Large intestine (tissue), 3 donors: ENCODE data around the gene PERCC1. TPM values are rescaled to one million over a fixed set of nuclear protein-coding genes. Genes with fewer than 3 reads are reported as not detected.
A peak's percentile ranks its signal among the peaks of the same experiment; 100 is the strongest.
"Not testable (repeated sequence)": the region's sequence is repeated elsewhere in the genome, so short reads cannot be mapped to it uniquely, and the experiment has no call there.

Source experiments
- DNase-seq, 2 donors: peaks; one replicate each; pipeline versions ENCODE4 v3.0.0 to v3.0.0-alpha.2; 2013
- H3K27ac ChIP-seq: one replicate; pipeline ENCODE4 v1.5.1; 2013; ENCODE audit warnings: low read length
- H3K27me3 ChIP-seq: 2 replicates; pipeline ENCODE4 v1.6.1; 2013; ENCODE audit warnings: low read length; ENCODE audit not compliant: control insufficient read depth, insufficient read depth
- H3K36me3 ChIP-seq: 2 replicates; pipeline ENCODE4 v1.6.1; 2013; ENCODE audit warnings: low read length; ENCODE audit not compliant: control insufficient read depth, insufficient read depth
- H3K4me1 ChIP-seq: one replicate; pipeline ENCODE4 v1.6.1; 2013; ENCODE audit warnings: low read length; ENCODE audit not compliant: control insufficient read depth, insufficient read depth
- H3K4me3 ChIP-seq: one replicate; pipeline ENCODE4 v1.5.1; 2013; ENCODE audit warnings: low read length
- H3K9me3 ChIP-seq: one replicate; pipeline ENCODE4 v1.6.1; 2013; ENCODE audit warnings: mild to moderate bottlenecking, low read depth, low read length, moderate library complexity; ENCODE audit not compliant: control insufficient read depth
- WGBS: methylation state at CpG from one replicate; pipeline ENCODE4 v1.1.5; 2013; ENCODE audit warnings: low lambda C conversion rate; ENCODE audit not compliant: insufficient coverage; 5-methylcytosine and 5-hydroxymethylcytosine counted together
- polyA plus RNA-seq: library from polyadenylated mRNA; unstranded; fragments of 120-200 nt; gene quantifications from one replicate; pipeline ENCODE4 v1.2.1, GENCODE V29; 2013

The PERCC1 gene
- polyA plus RNA-seq, 1 donor = 1.3 TPM

- not testable (repeated sequence) for H3K4me3 ChIP-seq, DNase-seq, H3K36me3 ChIP-seq, H3K27me3 ChIP-seq, H3K27ac ChIP-seq, H3K9me3 ChIP-seq
- H3K4me1 ChIP-seq = peaks cover 17% of the 10 kb centered on the region
- WGBS = 82% methylated on average over 1 of the region's 5 CpGs
These were observed 38.3 kb downstream of the PERCC1 start for GRCh38 chr16:1469141-1469540.

- Histone ChIP-seq H3K27me3 (no peaks in the 10 kb centered on the region), H3K4me1 (peaks cover 17% of the 10 kb centered on the region), H3K27ac (no peak overlapping the region), H3K9me3 (no peaks in the 10 kb centered on the region), H3K36me3 (peaks cover 5% of the 10 kb centered on the region), H3K4me3 (no peak overlapping the region)
- no peak for DNase-seq
- WGBS = 100% methylated on average over 1 of the region's 20 CpGs
These were observed 38.9 kb downstream of the PERCC1 start for GRCh38 chr16:1469693-1470201.

GRCh38 chr16:1470481-1471251, 39.8 kb downstream of the PERCC1 start:
- Histone ChIP-seq H3K27me3 (no peaks in the 10 kb centered on the region), H3K4me1 (peaks cover 22% of the 10 kb centered on the region), H3K36me3 (peaks cover 5% of the 10 kb centered on the region), H3K27ac (no peak overlapping the region), H3K4me3 (no peak overlapping the region), H3K9me3 (no peaks in the 10 kb centered on the region)
- no peak for DNase-seq
- WGBS = no CpG with 5 or more reads among the region's 14 CpGs

GRCh38 chr16:1471569-1472194, 40.8 kb downstream of the PERCC1 start:
- no peaks in the 10 kb centered on the region for H3K27me3 ChIP-seq
- peaks cover 24% of the 10 kb centered on the region for H3K4me1 ChIP-seq
- H3K27ac ChIP-seq = no peak overlapping the region
- peaks cover 5% of the 10 kb centered on the region for H3K36me3 ChIP-seq
- H3K4me3 ChIP-seq = no peak overlapping the region
- 92% methylated on average over 2 of the region's 26 CpGs for WGBS
- H3K9me3 ChIP-seq = no peaks in the 10 kb centered on the region
- no peak for DNase-seq

GRCh38 chr16:1472974-1473373, 42.1 kb downstream of the PERCC1 start:
- Histone ChIP-seq H3K4me1 (peaks cover 24% of the 10 kb centered on the region), H3K27ac (no peak overlapping the region), H3K9me3 (no peaks in the 10 kb centered on the region), H3K36me3 (peaks cover 5% of the 10 kb centered on the region), H3K4me3 (no peak overlapping the region), H3K27me3 (no peaks in the 10 kb centered on the region)
- WGBS = no CpG with 5 or more reads among the region's 3 CpGs
- peak in 1 of 2 donors; percentile 50 for DNase-seq

- H3K27me3 ChIP-seq = no peaks in the 10 kb centered on the region
- H3K4me1 ChIP-seq = peaks cover 24% of the 10 kb centered on the region
- peak overlapping the region; percentile 33 for H3K27ac ChIP-seq
- peaks cover 5% of the 10 kb centered on the region for H3K36me3 ChIP-seq
- H3K9me3 ChIP-seq = no peaks in the 10 kb centered on the region
- peak overlapping the region; percentile 64 for H3K4me3 ChIP-seq
- DNase-seq = peak in 1 of 2 donors; percentile 35
- WGBS = no CpG with 5 or more reads among the region's 57 CpGs
These were observed 43.4 kb downstream of the PERCC1 start for GRCh38 chr16:1474082-1474795.

GRCh38 chr16:1474796-1475551, 44.1 kb downstream of the PERCC1 start, which contains the start of gene CLCN7:
Gene CLCN7, minus strand, starts transcription at chr16:1475028. Its CDS starts 54 bp downstream, at chr16:1474974.
- peaks cover 24% of the 10 kb centered on the region for H3K4me1 ChIP-seq
- no peaks in the 10 kb centered on the region for H3K9me3 ChIP-seq
- H3K36me3 ChIP-seq = peaks cover 5% of the 10 kb centered on the region
- peak within 1 kb of the TSS; percentile 64 for H3K27ac ChIP-seq
- peak; percentile 89 to 91 for DNase-seq
- no CpG with 5 or more reads among the region's 99 CpGs for WGBS
- H3K4me3 ChIP-seq = peak within 1 kb of the TSS; percentile 64
- no peaks in the 10 kb centered on the region for H3K27me3 ChIP-seq

GRCh38 chr16:1475552-1476114, 44.8 kb downstream of the PERCC1 start:
- no CpG with 5 or more reads among the region's 15 CpGs for WGBS
- no peaks in the 10 kb centered on the region for H3K27me3 ChIP-seq
- H3K36me3 ChIP-seq = peaks cover 5% of the 10 kb centered on the region
- peaks cover 24% of the 10 kb centered on the region for H3K4me1 ChIP-seq
- no peaks in the 10 kb centered on the region for H3K9me3 ChIP-seq
- H3K27ac ChIP-seq = peak overlapping the region; percentile 64
- H3K4me3 ChIP-seq = peak overlapping the region; percentile 64
- DNase-seq = no peak

GRCh38 chr16:1477033-1477432, 46.2 kb downstream of the PERCC1 start:
- peaks cover 20% of the 10 kb centered on the region for H3K4me1 ChIP-seq
- no peak overlapping the region for H3K4me3 ChIP-seq
- no peaks in the 10 kb centered on the region for H3K9me3 ChIP-seq
- no peak for DNase-seq
- H3K27me3 ChIP-seq = peaks cover under 1% of the 10 kb centered on the region
- no peaks in the 10 kb centered on the region for H3K36me3 ChIP-seq
- no CpG with 5 or more reads among the region's 10 CpGs for WGBS
- H3K27ac ChIP-seq = no peak overlapping the region
